Islet precursor cell (in vitro differentiated cells): ENCODE results near the gene OR6K6.

Source experiments
- DNase-seq: peaks from one replicate; pipeline ENCODE4 v3.0.0-alpha.2; 2018

OR6K6 gene, protein sequence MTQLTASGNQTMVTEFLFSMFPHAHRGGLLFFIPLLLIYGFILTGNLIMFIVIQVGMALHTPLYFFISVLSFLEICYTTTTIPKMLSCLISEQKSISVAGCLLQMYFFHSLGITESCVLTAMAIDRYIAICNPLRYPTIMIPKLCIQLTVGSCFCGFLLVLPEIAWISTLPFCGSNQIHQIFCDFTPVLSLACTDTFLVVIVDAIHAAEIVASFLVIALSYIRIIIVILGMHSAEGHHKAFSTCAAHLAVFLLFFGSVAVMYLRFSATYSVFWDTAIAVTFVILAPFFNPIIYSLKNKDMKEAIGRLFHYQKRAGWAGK

DNA sequence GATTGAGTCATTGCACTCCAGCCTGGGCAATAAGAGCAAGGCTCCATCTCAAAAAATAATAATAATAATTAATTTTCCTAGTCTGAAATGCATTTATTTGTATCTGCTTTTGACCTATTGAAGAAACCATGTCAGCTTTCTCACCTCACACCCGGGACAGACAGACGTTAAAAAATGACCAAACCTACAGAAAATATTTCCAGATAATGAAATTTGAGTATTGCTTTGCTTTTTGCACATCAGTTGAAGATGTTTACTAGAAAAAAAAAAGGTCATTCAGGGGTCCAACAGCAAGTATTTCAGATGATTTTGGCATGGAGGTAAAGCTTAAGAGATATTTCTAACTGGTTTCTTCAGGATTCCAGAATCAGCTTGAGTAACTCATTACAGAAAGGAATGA, at the start of gene OR6K6:
Gene OR6K6, plus strand, starts transcription at position 301 of the 400 bp plus-strand sequence. CDS start 168 bp downstream, outside the sequence.
- DNase-seq = no peak

DNA sequence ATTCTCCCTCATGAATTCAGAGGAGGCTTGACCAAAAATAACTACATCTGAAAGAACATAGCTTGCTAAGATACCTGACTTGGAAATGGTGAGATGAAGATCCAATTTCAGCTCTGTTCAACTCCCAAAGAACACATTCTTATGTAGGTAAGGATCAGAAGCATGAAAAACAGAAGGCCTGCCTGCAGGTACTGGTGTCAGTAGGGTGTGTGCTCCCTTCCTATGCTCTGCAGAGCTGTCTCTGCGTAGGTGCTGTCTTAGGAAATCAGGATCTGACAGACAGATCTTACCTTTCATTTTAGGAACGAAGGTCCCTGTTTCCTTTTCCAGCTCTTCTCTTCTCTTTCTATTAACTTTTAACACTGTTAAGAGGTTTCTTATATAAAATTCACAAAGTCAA, 48.4 kb upstream of the OR6K6 start:
- DNase-seq = no peak

DNA sequence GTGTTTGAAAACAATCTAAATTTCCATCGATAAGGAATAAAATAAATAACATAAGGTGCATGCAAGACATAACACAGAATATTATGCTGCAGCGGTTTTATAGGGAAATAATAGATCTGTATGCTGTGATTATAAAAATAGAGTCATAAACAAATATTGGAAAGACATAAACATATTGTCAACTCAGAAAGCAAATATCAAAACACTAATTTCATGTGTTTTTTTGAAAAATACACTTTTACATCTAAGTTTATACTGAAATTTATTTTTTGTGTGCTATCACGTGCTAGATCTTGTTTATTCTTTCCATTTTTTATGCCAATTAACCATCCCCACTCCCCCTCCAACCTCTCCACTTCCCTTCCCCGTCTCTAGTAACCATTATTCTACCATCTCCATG, 43.4 kb upstream of the OR6K6 start:
- DNase-seq = no peak

DNA sequence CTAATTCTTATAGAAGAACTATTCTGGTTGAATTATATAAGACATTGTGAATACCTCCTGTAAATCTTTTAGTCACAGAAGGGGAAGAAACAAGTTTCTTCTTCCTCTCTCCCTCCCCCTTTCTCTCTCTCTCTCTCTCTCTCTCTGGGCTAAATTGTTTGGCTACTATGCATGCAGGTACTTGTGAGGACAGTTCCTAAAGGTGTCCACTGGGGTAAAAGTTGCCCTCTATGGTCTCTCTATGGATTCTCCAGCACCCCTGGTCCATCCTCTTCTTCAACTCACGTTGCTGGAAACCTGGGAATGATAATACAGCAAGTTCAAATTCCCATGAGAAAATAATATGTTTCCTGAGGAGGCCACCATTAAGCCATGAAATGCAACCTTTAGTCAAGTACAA, 39.8 kb upstream of the OR6K6 start:
- DNase-seq = no peak

DNA sequence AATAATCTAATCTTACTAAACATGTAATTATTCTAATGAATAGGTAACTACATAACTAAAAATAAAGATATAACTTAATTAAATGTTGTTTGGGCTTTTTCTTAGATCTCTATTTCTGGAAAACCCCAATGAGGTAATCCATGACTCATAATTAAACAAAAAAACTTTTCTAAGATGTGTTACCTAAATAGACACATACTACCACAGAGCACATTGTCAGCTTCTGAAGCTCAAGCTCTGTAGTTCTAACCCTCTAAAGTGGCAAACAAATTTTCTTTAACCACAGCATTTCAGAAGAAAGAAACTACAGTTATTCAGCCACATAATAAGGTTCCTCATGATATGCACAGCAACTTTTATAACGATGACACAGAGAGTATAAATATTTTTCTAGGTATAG, 38.2 kb upstream of the OR6K6 start:
- DNase-seq = no peak

DNA sequence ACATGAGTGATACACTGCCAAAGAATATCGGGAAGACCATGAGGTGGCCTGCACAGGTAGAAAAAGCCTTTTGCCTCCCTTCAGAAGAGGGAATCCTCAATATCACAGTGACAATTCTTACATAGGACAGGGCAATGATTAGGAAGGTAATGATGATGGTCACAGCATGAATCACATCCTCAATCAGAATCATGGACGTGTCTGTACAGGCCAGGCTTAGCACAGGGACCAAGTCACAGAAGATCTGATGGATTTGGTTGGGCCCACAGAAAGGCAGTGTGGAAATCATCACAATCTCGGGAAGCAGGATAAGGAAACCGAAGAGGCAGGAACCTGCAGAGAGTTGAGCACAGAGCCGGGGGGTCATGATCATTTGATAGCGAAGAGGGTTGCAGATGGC, 37.2 kb upstream of the OR6K6 start:
- no peak for DNase-seq

DNA sequence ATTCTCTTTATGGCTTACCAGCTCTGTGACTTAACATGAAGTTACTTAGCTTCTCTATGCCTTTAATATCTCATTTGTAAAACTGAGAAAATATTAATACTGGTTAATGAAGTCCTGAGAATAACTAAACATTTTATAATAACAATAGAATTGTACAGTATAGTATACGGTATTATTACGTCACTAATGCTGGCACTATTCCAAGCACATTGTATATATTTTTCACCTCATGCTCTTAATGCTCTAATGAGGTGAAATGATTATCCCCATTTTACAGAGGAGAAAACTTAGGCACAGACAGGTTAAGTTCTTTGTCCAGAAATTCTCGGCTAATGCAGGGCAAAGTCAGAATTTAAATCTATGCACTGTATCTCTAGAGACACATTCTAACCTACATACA, 34.9 kb upstream of the OR6K6 start:
- no peak for DNase-seq

DNA sequence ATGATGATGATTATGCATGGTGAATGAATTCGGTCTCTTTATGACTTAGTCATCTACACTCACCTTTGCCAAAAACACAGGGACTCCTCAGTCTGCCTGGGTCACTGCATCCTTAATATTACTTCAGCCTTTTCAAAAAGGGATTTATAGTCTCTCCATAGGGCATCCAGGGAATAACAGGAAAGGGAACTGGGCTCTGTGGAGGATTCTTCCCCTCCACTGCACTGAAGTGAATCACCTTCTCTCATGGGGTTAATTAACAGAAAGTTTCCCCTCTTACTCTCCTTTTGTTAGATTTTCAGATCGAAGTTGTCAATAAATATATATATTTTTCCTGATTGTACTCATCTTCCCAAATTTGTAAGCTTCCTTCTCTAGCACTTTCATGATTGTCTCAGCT, 33.9 kb upstream of the OR6K6 start, which contains the start of gene OR6K3:
Gene OR6K3, minus strand, starts transcription at position 101 of the 400 bp plus-strand sequence. CDS start 2,605 bp downstream, outside the sequence.
- DNase-seq = no peak

DNA sequence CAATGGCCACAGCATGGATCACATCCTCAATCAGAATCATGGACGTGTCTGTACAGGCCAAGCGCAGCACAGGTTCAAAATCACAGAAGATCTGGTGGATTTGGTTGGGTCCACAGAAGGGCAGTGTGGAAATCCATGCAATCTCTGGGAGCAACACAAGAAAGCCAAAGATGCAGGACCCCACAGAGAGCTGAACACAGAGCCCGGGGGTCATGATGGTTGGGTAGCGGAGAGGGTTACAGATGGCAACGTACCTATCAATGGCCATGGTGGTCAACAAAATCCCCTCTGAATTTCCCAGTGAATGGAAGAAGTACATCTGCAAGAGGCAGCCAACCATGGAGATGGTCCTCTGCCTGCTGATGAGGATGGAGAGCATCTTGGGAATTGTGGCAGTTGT, 30.1 kb upstream of the OR6K6 start:
- no peak for DNase-seq

DNA sequence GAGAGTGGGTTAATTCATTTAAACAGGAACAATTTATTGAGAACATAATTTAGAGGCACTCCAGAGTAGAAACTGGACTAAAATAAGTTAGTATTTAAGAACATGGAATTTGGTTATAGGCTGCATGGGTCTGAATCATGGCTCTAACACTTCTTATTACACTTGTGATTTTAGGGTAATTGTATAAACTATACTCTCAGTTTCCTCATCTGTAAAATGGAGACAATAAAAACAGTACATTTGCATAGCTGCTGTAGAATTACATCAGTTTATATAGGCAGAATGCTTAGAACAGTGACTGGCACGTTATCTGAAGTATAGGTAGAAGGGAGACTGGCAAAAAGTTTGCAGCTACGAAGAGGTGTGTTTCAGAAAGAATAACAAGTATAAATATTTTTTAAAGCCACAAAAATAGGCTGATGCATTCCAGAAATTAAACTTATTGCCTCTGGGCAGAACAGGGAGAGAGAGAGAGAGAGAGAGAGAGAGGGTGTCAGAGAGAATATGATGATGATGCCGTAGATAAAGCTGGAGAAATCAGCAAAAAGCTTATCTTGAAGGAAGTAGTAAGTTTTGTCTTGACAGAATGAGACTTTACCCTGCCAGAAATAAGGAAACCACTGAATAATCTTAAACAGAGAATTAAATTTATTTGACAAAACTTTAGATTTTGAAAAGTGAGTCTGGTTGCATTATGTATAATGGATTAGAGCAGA, 25.9 kb upstream of the OR6K6 start:
- DNase-seq = no peak

DNA sequence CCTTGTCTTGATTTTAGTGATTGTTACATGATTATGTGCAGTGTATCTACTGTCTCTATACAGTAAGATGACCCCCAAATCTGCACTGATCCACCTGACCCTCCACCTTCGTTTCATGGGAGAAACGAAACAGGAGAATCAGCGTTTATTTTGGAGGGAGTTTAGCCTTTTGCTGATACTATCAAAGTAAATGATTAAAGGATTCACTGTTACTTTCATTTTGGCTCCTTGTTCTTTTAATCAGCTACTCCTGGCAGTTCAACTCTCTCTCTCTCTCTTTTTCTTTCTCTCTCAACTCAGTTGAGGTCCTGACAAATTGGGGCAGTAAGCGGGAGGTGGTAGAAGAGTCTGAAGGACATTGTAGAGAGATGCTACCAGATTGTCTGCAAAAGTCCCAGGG, 24.1 kb upstream of the OR6K6 start:
- DNase-seq = no peak

DNA sequence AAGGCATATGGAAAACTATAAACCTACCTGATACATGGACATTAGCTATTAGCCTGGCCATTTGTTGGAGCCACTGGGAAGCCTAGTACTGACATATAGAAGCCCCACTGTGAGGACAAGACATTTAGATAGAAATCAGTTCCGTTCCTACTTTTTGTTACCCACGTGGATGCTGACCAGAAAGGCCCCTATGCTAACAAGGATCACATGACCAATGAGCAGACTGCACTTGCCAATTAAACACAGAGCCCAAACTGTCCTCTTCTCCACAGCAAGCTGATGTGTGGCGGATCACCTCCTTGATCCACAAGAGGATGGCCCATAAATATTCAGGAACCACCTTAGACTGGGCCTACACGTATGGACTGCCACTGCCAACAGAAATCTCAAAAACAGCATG, 22.8 kb upstream of the OR6K6 start:
- DNase-seq = no peak

DNA sequence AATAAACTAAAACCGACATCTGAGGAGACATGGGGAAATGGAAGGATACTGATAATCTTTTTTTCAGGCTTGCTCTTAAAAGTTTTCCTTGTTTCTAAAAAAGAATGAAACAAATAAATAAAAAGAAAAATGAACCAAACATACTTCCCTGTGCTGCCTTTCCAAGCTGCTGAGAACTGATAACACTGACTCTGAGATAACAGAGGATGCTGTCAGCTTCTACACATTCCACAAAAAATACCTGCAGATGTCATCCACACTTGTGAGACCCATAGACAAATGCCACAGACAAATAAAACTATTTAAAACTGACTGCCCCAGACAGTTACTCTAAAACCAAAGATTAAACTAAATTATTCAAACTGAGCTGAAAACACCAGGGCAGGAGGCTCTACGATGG, 22.0 kb upstream of the OR6K6 start:
- no peak for DNase-seq

DNA sequence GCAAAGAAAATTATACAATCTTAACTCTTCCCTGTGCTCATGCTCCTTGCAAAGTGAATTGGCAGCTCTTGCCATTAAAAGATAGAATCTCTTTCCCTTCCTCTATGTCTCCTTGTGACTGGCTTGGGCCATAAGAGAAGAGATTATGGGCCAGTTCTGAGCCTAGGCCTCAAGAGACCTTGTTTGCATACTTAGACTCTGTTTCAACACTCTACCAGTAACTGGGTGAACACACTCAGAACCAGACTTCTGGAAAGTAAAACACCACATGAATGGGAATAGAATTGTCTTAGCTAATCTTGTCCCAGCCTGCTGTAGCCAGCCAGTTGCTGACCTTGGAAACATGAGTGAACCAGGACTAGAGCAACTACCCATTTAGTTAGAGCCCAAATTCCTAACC, 18.7 kb upstream of the OR6K6 start:
- DNase-seq = no peak

DNA sequence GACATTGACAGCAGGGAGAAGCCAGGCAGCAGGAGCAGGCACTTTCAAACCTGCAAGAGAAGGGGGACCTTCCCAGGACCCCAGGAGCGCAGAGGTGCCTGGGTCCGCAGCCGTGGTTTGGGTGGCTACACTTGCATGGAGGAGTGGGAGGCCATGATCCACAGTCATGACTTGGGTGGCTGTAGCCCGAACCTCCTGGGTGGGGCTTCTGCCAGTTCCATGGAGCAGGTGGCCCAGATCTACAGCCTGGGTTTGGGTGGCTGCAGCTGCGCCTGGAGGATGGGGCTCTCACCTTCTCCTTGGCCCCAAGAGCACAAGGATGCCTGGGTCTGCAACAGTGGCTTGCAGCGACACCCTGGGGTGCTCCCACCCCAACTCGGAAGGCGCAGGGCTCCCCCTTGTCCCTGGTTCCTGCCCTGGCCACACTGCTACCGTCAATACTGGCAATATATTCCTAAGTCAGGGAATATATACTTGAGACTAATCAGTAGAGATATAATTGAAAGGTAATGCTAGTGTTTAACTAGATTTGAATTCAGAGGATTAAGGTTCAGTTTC, 2.3 kb upstream of the OR6K6 start:
- DNase-seq = no peak

DNA sequence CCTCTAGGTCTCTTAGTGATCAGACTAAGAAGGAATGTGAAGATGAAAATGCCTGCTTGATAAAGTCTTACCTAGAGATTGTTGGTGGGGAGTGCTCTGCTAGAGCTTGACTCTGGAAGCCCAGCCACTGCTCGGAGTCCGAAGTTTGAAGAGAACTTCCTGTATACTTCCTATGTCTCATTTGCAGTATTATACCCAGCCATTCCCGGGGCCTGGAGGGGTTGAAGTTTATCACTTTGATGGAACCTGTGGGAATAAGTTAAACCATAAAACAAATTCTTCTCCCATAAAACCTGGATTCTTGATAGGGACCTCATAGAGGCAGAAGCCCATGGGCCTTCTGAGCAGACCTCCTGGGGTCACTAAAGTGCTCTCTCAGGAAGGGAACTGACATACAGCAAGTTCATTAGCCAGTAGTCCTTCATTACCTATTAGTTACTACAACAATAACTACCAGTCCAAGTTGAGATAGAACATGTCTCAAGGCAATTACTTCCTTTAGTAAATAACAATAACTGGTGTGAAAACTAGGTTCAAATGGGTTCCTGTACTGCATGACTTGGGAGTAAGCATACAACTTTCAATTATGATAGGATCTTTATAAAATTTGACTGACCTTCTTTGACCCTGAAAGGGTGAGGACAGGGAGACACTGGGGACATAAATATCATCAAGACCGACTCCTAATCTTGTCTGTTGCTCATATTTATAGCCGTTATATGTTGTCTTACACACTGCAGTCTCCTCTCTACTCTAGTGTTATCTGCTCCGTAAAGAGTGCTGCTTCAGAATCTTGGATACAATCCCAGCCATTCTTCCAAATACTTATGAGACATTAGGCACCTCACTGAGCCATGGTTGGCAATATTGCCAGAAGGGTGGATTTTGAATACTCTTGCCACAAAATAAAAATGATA, 17.7 kb downstream of the OR6K6 start, which contains the start of gene OR6N1:
Gene OR6N1, minus strand, starts transcription at position 246 of the 917 bp plus-strand sequence. CDS start 5,513 bp downstream, outside the sequence.
- no peak for DNase-seq

DNA sequence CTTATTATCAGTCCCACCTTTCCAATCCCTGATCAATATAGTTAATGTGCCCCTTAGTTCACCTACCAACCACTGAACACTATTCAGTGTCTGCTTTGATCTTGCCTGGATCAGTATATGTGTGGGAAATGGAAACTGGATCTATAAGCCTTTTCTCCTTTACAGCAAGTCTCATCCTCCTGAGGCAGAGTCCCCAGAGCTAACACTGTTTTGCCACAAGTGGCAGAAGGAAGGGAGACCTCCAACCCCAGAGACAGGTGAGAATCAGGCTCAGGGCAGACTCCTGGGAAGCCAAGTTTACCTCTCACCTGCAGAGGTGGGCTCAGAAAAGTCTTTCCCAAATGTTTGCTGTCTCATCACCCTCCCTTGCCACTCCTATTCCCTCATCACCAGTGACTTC, 26.6 kb downstream of the OR6K6 start, which contains the start of gene OR6N2:
Gene OR6N2, minus strand, starts transcription at position 101 of the 400 bp plus-strand sequence. CDS start 3,569 bp downstream, outside the sequence.
- no peak for DNase-seq

DNA sequence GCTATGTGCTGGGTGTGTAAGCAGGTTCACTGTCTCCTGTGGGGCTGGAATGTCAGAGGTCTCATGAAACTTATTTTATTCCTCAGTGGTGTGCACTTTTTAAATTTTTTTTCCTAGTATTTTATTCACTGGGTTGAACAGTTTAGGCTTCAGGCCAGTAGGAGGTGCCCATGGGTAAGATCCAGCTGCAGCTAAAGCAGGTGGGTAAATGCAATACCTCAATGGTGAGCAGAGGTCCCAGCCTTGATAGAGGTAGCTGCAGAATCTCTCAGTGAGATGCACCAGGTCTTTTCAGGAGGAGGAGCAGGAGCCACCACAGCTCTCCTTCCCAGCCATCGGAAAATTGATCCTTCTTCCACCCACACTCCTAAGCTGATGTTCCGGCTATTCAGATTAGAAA, 39.1 kb downstream of the OR6K6 start:
- no peak for DNase-seq

DNA sequence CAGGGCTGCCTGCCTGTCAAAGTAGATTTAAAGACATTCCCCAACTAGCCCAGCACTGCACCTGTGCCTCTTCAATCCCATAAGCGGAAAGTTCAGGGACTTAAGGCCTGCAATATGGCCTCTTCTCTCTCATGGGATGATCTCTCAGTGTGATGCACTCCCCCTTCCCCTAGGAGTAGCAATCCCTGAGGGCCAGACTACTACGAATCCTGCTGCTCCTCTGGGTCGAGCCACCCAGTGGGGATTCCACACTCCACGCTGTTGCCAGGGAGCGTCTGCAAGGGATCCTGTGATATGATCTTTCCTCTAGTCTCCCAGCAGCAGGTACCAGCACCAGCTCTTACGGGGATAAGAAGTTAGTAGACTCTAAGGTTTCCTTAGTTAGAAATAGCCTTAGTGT, 39.7 kb downstream of the OR6K6 start:
- DNase-seq = no peak

DNA sequence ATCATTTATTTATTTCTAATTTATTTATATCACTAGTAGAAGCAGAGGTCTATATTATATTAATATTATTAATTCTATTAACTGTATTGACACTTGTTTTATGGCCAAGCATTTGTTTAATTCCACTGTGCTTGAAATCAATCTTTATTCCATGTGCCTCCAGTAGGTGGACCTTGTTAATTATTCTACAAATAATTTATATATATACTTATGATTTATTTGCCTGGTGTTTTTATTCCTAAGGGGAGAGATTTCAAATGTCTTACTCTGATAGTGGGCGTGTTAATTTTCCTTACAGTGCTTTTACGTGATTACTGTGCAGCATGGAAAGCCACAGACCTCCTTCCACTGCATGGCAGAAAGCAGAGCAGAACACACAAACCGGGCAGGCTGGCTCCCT, 44.0 kb downstream of the OR6K6 start:
- no peak for DNase-seq

DNA sequence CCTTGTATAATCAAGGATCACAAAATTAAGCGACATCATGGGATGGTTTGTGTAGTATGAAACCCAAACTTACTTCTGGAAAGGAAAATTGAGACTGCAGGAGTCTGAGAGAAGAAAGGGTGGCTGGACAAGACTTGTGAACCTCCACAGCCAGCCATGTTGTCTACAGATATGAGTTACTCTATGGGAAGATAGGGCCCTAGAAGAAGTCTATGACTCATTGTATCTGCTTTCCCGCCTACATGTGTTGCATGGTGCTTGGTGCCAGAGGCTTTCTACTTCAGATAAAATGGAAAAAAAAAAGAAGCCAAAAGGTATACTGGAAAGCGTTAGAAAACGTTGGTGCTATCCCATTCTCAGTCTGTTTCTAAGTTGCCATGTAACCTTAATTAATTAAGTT, 45.2 kb downstream of the OR6K6 start:
- no peak for DNase-seq

DNA sequence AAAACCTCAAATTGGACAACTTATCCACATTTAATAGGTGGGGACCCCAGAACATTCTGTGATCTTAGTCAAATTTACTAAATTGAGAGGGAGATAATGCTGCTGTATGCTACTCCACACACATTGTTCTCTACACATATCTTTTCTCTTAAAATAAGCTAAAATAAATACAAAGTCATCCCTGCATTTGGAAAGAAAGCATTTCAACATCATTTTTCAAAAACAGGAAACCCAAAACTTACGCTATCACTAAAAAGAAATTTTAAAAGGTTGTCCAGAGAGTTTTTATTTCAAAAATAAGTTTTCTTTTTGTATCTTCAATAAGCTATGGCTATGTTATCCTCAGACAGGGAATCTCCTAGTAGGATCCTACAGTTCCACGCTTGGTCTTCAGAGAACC, 46.0 kb downstream of the OR6K6 start:
- DNase-seq = no peak

DNA sequence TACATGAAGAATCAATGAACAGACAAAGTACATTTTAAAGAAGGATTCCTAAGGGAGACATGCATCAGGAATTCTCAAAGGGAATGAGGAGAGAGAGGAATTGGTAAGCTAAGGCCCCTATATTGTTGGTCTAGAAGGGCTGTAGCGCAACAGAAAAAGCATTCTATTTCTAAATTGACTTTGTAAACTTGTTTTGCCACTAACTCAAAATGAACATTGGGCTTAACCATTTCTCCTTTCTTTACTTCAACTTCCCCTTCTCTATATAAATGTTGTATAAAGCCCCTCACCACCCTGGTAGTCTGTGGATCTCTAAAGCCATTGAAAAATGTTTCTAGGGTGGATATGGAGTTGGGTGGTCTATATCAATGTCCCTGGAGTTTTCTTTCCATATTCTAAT, 46.9 kb downstream of the OR6K6 start:
- no peak for DNase-seq
